ENCODE measurements around the gene WHRN.

DNA sequence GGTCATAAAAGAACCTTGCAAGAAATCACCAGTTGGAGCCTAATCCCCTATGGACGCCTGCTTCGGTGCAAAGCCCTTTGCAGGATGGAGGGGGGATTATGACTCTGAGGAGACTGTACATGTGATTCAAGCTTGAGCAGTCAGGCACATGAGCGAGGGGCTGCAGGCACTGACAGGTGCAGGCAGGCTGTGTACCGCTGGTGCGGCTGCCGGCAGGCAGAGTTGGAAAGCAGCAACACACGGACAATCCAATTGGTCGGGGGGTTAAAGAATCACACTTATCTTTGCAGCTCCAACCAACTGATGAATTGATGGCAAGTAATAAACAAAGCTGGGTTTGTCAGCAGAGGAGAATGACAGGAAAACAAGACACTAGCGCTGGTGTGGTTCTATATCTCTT, 5.7 kb downstream of the WHRN start:
- TF ChIP-seq POLR2A (IDR thresholded peaks at IDR 0.05) (no peak), EP300 (IDR thresholded peaks at IDR 0.05; ENCODE audit: low read depth) (no peak)
- TF ChIP-seq, protein P1, sequence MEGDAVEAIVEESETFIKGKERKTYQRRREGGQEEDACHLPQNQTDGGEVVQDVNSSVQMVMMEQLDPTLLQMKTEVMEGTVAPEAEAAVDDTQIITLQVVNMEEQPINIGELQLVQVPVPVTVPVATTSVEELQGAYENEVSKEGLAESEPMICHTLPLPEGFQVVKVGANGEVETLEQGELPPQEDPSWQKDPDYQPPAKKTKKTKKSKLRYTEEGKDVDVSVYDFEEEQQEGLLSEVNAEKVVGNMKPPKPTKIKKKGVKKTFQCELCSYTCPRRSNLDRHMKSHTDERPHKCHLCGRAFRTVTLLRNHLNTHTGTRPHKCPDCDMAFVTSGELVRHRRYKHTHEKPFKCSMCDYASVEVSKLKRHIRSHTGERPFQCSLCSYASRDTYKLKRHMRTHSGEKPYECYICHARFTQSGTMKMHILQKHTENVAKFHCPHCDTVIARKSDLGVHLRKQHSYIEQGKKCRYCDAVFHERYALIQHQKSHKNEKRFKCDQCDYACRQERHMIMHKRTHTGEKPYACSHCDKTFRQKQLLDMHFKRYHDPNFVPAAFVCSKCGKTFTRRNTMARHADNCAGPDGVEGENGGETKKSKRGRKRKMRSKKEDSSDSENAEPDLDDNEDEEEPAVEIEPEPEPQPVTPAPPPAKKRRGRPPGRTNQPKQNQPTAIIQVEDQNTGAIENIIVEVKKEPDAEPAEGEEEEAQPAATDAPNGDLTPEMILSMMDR (IDR thresholded peaks at IDR 0.05) = no peak

Measured in transverse colon (tissue), 3 donors.